Tibial nerve (tissue), 4 donors: Measurements from ENCODE around the gene TAF6L. TPM values are rescaled to one million over a fixed set of nuclear protein-coding genes. Genes with fewer than 3 reads are reported as not detected.

Experiments used
- DNase-seq, 2 donors: peaks; one replicate each; pipeline ENCODE4 v3.0.0-alpha.2; 2019; ENCODE audit warnings: low spot score in 2 of 2
- H3K27ac ChIP-seq, 4 donors: fragments of 200-600 bp; sonication (generic) in 3 of 4; one replicate each; pipeline ENCODE4 v1.5.1; 2017 to 2019; ENCODE audit warnings: mild to moderate bottlenecking in 1 of 4
- H3K27me3 ChIP-seq, 2 donors: fragments of 200-600 bp; sonication (generic) in 1 of 2; one replicate each; pipeline versions ENCODE4 v1.5.1 to v1.6.0; 2017 to 2019
- H3K36me3 ChIP-seq, 3 donors: fragments of 200-600 bp; sonication (generic); one replicate each; pipeline ENCODE4 v1.5.1; 2018 to 2019
- H3K4me1 ChIP-seq, 4 donors: fragments of 200-600 bp; sonication (generic) in 3 of 4; one replicate each; pipeline ENCODE4 v1.5.1; 2017 to 2019
- H3K4me3 ChIP-seq, 4 donors: fragments of 200-600 bp; sonication (generic) in 3 of 4; one replicate each; pipeline ENCODE4 v1.5.1; 2017 to 2019; ENCODE audit warnings: mild to moderate bottlenecking in 1 of 4, moderate library complexity in 1 of 4
- H3K9me3 ChIP-seq, 4 donors: fragments of 200-600 bp; sonication (generic) in 3 of 4; one replicate each; pipeline ENCODE4 v1.5.1; 2017 to 2019
- CTCF ChIP-seq, 5 experiments: fragments of 200-600 bp in 3 of 5; fragments of 450-650 bp in 2 of 5; sonication (generic) in 3 of 5; IDR thresholded peaks; one replicate each; pipeline ENCODE4 v1.5.1; 2016 to 2019; ENCODE audit warnings: antibody characterized with exemption in 5 of 5, mild to moderate bottlenecking in 3 of 5, moderate library complexity in 2 of 5
- EP300 ChIP-seq, 2 donors: sonication (generic); formaldehyde crosslinking; IDR thresholded peaks; one replicate each; pipeline ENCODE4 v1.6.1; 2017; ENCODE audit warnings: antibody characterized with exemption in 2 of 2, mild to moderate bottlenecking in 1 of 2
- POLR2A ChIP-seq, 2 donors: fragments of 450-650 bp; IDR thresholded peaks; one replicate each; pipeline ENCODE4 v1.6.1; 2017; ENCODE audit warnings: antibody characterized with exemption in 2 of 2, mild to moderate bottlenecking in 2 of 2, moderate library complexity in 2 of 2
- WGBS, 2 donors: methylation state at CpG; one replicate each; pipeline ENCODE4 v1.1.5; 2018; 5-methylcytosine and 5-hydroxymethylcytosine counted together
- total RNA-seq, 4 donors: library from RNA; depleted of rRNA; stranded (reverse); fragments of >200 nt; gene quantifications; one replicate each; pipeline ENCODE4 v1.1.0, GENCODE V29; 2016

TAF6L gene
- total RNA-seq, 4 donors from 2014 or later: 23.2 to 38.8 (median 33.1) TPM

GRCh38 chr11:62805961-62806441 is 34.8 kb downstream of the TAF6L start:
- TF ChIP-seq CTCF (IDR thresholded peaks at IDR 0.05) (no peak), POLR2A (IDR thresholded peaks at IDR 0.05) (no peak), EP300 (IDR thresholded peaks at IDR 0.05) (no peak)
- Histone ChIP-seq H3K27ac (peak overlapping the region; percentile 92 to 95 (median 94)), H3K27me3 (no peaks in the 10 kb centered on the region), H3K9me3 (no peaks in the 10 kb centered on the region), H3K4me3 (peak overlapping the region; percentile 61 to 98 (median 83)), H3K36me3 (peaks cover 0 to 38% (median 6%) of the 10 kb centered on the region in 3 donors), H3K4me1 (peaks cover 0 to 39% (median 16%) of the 10 kb centered on the region in 4 donors)
- WGBS, 2 donors: 26 to 30% methylated on average over 12 of the region's 12 CpGs
- DNase-seq: no peak

- H3K4me3 ChIP-seq: no peak overlapping the region
- no peaks in the 10 kb centered on the region for H3K27me3 ChIP-seq
- peaks cover 0 to 39% (median 16%) of the 10 kb centered on the region in 4 donors for H3K4me1 ChIP-seq
- no peaks in the 10 kb centered on the region for H3K9me3 ChIP-seq
- peak overlapping the region in 3 of 4 donors; percentile 92 to 95 (median 95) for H3K27ac ChIP-seq
- no peak for TF ChIP-seq CTCF (IDR thresholded peaks at IDR 0.05)
- TF ChIP-seq POLR2A (IDR thresholded peaks at IDR 0.05): no peak
- no peak for TF ChIP-seq EP300 (IDR thresholded peaks at IDR 0.05)
- peaks cover 0 to 31% (median 6%) of the 10 kb centered on the region in 3 donors for H3K36me3 ChIP-seq
- 55 to 75% methylated on average over 4 to 5 of the region's 5 CpGs for WGBS, 2 donors
- DNase-seq: peak in 1 of 2 donors; percentile 18
Measured at GRCh38 chr11:62806611-62807121, 35.5 kb downstream of the TAF6L start.

DNA sequence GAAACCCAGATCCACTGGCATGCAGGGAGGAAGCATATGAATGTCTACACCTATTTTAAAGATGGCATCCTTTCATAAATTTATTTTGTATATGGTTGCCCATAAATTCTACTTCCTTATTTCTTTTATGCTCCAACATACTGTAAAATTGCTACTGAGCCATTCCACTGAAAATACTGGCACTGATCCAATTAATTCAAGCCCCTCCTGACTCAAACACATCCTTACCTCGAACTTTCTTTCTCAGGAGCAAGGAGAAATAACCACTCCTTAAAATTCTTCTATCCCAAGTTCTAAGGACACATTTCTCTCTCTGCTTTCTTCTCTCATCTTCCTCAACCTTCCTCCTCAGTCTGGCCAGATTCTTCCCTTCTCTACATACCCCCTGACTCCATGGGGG is 39.6 kb downstream of the TAF6L start:
- no peaks in the 10 kb centered on the region for H3K27me3 ChIP-seq
- no peak overlapping the region for H3K4me3 ChIP-seq
- H3K4me1 ChIP-seq: peaks cover 0 to 13% (median 4%) of the 10 kb centered on the region in 4 donors
- no peaks in the 10 kb centered on the region for H3K9me3 ChIP-seq
- no peak for DNase-seq
- TF ChIP-seq POLR2A (IDR thresholded peaks at IDR 0.05) (no peak), CTCF (IDR thresholded peaks at IDR 0.05) (no peak), EP300 (IDR thresholded peaks at IDR 0.05) (no peak)
- 29 to 41% methylated on average over 1 of the region's 1 CpG for WGBS, 2 donors
- H3K36me3 ChIP-seq: peaks cover 0 to 39% (median under 1%) of the 10 kb centered on the region in 3 donors
- H3K27ac ChIP-seq: no peak overlapping the region

GRCh38 chr11:62811659-62812058 is 40.5 kb downstream of the TAF6L start:
- Histone ChIP-seq H3K36me3 (peaks cover 0 to 49% (median 4%) of the 10 kb centered on the region in 3 donors), H3K27ac (no peak overlapping the region), H3K9me3 (no peaks in the 10 kb centered on the region), H3K27me3 (no peaks in the 10 kb centered on the region), H3K4me3 (no peak overlapping the region), H3K4me1 (peaks cover 0 to 4% (median 0%) of the 10 kb centered on the region in 4 donors)
- 73 to 89% methylated on average over 2 of the region's 2 CpGs for WGBS, 2 donors
- TF ChIP-seq EP300 (IDR thresholded peaks at IDR 0.05) (no peak), CTCF (IDR thresholded peaks at IDR 0.05) (no peak), POLR2A (IDR thresholded peaks at IDR 0.05) (no peak)
- no peak for DNase-seq

GRCh38 chr11:62816557-62816956 is 45.4 kb downstream of the TAF6L start:
- no peaks in the 10 kb centered on the region for H3K9me3 ChIP-seq
- H3K27me3 ChIP-seq: no peaks in the 10 kb centered on the region
- WGBS, 2 donors: 79 to 88% methylated on average over 8 of the region's 8 CpGs
- TF ChIP-seq EP300 (IDR thresholded peaks at IDR 0.05): no peak
- no peak for TF ChIP-seq CTCF (IDR thresholded peaks at IDR 0.05)
- TF ChIP-seq POLR2A (IDR thresholded peaks at IDR 0.05): no peak
- peaks cover 0 to 83% (median 7%) of the 10 kb centered on the region in 3 donors for H3K36me3 ChIP-seq
- H3K4me3 ChIP-seq: no peak overlapping the region
- no peak overlapping the region for H3K27ac ChIP-seq
- no peak for DNase-seq
- H3K4me1 ChIP-seq: no peaks in the 10 kb centered on the region
